Activated CD4-positive, alpha-beta T cell treated with anti-CD3 and anti-CD28 coated beads, Interleukin-2, Interleukin-4, amounts not matched to agents 100 ng/mL and 50 ng/mL, durations not matched to agents 16 hours and 8 hours (primary cell): ENCODE measurements around the gene RAB6B.
"Not testable (repeated sequence)": the region's sequence is repeated elsewhere in the genome, so short reads cannot be mapped to it uniquely, and the experiment has no call there.

Experiments
- DNase-seq: peaks from one replicate; pipeline ENCODE4 v3.0.0-alpha.2; 2020; ENCODE audit warnings: low spot score

The RAB6B gene

DNA sequence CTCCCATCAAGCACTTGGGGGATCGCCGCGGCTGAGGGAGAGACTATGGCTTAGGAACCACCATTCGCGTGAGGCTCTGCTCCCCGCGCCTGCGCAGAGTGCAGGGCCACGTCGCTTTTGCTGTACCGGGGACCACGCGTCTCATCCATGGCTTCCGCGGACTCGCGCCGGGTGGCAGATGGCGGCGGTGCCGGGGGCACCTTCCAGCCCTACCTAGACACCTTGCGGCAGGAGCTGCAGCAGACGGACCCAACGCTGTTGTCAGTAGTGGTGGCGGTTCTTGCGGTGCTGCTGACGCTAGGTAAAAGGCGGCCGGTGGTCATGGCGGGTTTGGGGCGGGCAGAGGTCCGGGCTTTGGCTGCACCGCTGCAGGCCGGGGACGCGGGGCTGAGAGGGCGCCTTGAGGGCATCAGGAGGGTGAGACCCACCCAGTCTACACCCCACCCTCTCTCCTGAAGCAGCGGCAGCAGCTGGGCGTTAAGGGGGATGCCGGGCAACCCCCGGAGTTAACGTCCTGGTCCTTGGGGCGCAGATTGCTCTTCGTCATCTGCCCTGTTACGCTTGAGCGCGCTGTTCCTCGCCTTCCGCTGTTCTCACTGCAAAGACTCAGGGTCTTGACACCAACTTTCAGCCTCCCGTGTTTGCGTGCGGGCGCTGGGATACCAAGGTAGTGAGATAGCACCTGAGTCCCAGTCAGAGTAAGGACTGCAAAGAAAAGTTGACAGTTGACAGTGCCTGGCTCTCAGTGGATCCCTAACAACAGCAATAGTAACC lies 89.8 kb downstream of the RAB6B start, which contains the start of gene SRPRB:
Gene SRPRB, plus strand, starts transcription at position 114 of the 774 bp plus-strand sequence. Its CDS starts 34 bp downstream, at position 148.
- peak; percentile 98 for DNase-seq

GRCh38 chr3:133805384-133805701 lies 90.3 kb downstream of the RAB6B start:
- DNase-seq: no peak

DNA sequence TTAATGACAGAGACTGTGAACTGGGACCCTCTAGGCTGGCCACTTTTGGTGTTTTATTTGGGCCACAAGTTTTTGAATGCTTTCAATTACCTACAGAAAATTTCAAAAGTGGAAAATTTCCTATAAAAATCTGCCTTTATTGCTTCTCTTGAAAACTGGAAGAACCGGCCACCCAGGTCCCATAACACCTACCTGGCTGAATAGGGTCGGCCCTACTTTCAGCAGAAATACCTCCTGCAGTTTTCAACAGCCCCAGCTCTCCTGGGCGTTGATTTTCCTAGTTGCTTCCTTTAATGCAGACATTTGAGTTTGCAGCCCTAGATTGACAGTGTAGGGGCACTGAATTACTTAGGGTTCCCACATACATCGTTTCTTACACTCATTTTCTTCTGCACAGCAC lies 90.8 kb downstream of the RAB6B start:
- no peak for DNase-seq

DNA sequence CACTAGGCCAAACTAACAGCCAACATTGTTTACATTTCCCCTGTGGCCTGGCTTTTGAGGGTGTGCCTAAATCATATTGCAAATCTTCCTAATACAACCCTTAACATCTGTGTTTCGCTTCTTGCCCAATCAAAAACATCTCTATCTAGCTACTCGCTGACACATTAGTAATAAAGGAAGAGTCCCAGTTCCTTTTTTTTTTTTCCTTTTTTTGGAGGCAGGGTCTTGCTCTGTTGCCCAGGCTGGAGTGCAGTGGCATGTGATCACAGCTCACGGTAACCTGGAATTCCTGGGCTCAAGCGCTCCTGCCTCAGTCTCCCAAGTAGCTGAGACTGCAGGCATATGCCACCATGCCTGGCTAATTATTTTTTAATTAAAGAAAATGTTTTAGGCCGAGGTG lies 92.2 kb downstream of the RAB6B start:
- no peak for DNase-seq

DNA sequence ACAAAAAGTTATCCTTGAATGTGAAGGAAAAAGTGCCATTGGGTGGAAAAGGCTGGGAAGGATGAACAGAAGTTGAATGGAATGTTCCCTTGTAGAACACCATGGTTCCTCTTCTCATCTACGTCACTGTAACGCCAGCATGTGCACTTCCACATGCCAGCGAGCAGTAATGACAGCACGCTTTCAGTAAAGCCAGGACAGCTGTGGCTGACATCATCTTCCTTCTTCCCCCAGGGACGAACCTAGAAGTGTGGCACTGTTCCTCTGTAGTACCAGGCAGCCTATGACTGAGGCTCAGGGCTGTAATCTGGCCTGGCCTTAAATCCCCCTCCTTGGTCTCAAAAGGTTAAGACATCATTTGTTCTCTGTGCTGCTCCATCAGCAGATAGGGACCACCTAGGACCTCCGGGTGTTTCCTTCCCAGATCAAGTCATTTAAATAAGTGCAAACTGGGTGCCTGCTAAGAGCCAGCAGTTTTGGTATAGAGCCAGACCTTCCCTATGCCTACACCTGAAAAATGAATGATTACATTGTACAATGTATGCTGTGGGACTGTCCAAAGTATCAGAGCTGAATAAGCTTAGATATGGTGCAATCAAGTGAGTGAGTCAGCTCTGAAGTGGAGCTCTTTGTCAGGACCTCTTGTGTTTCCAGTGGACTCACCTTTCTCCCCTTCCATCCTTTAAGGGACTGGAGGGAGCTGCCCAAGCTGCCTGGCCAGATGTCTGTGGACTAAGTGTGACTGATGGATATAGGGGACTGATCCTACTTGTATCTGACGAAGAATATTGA lies 95.7 kb downstream of the RAB6B start:
- no peak for DNase-seq

GRCh38 chr3:133797396-133798105 lies 98.1 kb downstream of the RAB6B start:
- no peak for DNase-seq

DNA sequence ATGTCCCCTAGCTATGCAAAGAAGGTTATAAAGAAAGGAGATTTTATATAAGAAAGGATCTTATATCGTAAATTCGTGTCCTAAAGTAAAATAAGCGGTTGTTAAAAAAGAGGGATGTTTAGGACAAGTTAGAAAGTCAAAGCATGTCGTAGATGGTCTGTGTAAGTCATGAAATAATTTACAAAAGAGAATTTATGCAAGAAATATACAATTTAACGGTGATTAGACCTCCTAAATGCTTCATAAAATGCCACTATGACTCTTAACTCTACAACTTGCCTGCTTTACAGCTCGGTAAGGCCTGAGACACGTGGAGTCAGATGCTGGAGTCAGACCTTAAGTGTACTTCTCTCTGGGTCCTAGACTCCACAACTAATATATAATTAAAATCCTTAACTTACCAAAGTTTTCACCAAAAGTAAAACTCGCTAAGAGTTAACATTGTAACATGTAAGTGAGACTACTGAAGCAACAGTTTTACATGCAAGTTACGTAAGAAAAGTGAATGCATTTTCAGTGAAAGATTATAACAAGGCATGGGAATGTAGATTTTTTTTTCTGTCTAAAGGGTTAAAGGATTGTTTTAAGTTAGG lies 103.4 kb downstream of the RAB6B start:
- DNase-seq: no peak

DNA sequence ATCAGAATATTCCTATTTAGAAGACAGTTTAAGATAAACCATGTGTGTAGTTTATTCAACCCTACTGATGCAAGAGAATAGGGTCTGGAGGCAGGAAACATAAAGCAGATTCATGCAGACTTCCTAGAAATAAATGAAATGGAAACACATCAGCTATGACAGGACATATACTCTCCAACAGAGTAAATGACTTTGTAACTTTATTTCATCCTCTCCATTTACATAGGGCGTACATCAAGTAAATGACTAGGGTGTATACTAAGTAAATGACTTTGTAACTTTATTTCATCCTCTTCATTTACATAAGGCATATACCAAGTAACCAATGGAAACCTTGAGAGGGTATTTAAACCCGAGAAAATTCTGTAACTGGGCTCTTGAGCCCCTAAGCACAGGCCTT lies 107.7 kb downstream of the RAB6B start:
- DNase-seq: no peak

- no peak for DNase-seq
These were observed 111.9 kb downstream of the RAB6B start for GRCh38 chr3:133783762-133784161.

DNA sequence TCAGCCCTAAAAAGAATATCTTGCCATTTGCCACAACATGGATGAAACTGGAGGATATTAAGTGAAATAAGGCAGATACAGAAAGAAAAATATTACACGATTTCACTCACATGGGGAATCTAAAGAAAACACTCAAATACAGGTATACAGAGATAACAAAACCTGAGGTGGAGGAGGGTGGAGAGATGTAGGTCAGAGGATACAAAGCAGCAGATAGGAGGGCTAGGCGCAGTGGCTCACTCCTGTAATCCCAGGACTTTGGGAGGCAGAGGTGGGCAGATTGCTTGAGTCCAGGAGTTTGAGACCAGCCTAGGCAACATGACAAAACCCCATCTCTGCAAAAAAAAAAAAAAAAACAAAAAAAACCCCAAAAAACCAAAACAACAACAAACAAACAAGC lies 113.2 kb downstream of the RAB6B start:
- DNase-seq: no peak

DNA sequence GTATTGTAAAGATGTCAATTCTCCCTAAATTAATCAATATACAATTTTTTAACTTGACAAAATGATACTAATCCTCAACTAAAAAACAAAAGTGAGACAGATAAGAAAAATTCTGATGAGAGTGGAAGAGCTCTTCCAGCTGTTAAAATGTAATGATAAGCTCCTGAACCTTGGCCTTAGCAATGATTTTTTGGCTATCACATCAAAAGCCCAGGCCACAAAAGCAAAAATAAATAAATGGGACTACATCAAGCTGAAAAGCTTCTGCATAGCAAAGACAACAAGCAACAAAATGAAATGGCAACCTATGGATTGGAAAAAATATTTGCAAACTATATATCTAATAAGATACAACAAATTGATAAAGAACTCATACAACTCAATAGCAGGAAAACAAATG lies 114.1 kb downstream of the RAB6B start:
- no peak for DNase-seq

DNA sequence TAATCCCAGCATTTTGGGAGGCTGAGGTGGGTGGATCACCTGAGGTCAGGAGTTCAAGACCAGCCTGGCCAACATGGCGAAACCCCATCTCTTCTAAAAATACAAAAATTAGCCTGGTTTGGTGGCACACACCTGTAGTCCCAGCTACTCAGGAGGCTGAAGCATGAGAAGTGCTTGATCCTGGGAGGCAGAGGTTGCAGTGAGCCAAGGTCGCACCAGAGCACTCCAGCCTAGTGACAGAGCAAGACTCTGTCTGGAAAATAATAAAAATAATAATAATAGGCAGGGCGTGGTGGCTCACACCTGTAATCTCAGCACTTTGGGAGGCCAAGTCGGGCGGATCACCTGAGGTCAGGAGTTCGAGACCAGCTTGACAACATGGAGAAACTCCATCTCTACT lies 114.9 kb downstream of the RAB6B start:
- not testable (repeated sequence) for DNase-seq

GRCh38 chr3:133779626-133780203 lies 116.0 kb downstream of the RAB6B start:
- DNase-seq: no peak

GRCh38 chr3:133777807-133778568 lies 117.7 kb downstream of the RAB6B start:
- no peak for DNase-seq

DNA sequence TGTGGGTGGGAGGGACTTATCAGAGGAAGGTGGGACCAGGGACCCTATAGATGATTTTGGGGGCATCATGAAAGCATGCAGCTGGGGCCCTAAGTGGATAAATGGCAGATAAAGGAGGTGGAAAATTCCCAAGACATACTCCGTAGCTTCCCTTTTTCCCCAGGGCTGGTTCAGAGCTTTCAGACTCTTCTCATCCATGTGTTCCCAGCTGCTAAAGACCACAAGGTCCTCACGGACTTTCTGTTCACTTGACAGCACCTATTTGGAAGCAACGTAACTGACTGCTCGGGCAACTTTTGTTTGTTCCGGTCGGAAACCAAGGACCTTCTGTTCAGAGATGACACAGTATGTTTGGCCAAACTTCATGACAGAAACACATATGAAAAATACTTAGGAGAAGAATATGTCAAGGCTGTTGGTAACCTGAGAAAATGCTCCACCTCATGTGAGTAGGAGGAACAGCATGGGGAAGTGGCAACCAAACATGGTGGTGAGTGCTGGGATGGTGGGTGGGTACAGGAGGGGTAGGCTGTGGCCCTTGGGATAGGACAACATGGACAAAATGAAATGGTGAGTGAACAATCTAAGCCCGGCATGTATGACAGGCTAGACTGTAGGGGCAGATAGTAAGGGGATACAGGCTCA lies 118.8 kb downstream of the RAB6B start:
- no peak for DNase-seq

GRCh38 chr3:133775835-133776234 lies 119.8 kb downstream of the RAB6B start:
- no peak for DNase-seq

DNA sequence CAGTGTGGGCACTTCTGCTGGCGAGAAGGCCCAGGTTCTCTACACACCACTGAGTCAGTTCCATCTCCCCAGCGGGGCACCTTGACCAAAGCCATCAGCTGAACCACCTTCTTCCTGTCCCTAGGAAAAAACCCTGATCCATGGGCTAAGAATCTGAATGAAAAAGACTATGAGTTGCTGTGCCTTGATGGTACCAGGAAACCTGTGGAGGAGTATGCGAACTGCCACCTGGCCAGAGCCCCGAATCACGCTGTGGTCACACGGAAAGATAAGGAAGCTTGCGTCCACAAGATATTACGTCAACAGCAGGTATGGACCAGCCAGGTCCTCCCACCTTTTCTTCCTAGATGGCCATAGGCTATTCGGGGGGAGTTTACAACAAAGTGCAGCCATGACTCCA lies 120.4 kb downstream of the RAB6B start:
- DNase-seq: no peak
